Stomach (tissue), 4 donors: ENCODE measurements around the gene TMEM121B.

Experiments
- CTCF ChIP-seq, 7 experiments: fragments of 450-650 bp in 4 of 7; fragments of 200-600 bp in 3 of 7; sonication (generic) in 3 of 7; IDR thresholded peaks; one replicate each; pipeline ENCODE4 v1.5.1; 2016 to 2019; ENCODE audit warnings: antibody characterized with exemption in 7 of 7, control low read depth in 2 of 7, mild to moderate bottlenecking in 1 of 7
- POLR2AphosphoS5 ChIP-seq, 3 donors: sonication (generic); formaldehyde crosslinking; IDR thresholded peaks; one replicate each; pipeline ENCODE4 v1.6.1; 2016; ENCODE audit warnings: antibody characterized with exemption in 3 of 3

DNA sequence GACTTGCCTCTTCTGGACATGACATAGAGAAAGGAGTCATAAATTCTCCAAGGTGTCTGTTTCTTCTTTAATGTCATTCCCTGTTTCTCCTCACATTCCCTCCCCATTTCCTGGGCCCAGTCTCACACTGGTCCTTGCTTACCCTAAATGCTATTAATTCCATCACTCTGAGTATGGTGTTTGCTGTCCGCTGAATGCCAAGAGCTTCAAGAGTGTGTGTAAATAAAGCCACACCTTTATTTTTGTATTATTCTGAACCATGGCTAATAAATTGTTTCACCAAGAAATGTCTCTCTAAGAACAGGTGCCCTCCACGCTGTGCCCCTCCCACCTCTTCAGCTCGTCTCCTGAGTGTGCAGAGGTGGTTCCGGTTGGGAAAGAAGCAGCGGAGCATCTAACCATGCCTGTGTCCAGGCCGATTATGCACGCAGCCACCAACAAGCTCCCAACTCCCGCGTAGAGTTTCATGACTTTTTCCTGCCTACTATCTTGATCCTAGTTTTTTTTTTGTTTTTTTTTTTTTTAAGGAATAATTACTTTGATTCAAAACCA lies 8.6 kb downstream of the TMEM121B start:
- TF ChIP-seq POLR2AphosphoS5 (IDR thresholded peaks at IDR 0.05) = no peak
- no peak for TF ChIP-seq CTCF (IDR thresholded peaks at IDR 0.05)
